CD4-positive, alpha-beta T cell treated with Interleukin-10 for 1 hour (primary cell): ENCODE data around the gene CD160.
"Not testable (repeated sequence)": the region's sequence is repeated elsewhere in the genome, so short reads cannot be mapped to it uniquely, and the experiment has no call there.

Source experiments
- DNase-seq: peaks from one replicate; pipeline ENCODE4 v3.0.0-alpha.2; 2020

CD160 gene

GRCh38 chr1:145710291-145711027, 8.8 kb upstream of the CD160 start:
- no peak for DNase-seq

DNA sequence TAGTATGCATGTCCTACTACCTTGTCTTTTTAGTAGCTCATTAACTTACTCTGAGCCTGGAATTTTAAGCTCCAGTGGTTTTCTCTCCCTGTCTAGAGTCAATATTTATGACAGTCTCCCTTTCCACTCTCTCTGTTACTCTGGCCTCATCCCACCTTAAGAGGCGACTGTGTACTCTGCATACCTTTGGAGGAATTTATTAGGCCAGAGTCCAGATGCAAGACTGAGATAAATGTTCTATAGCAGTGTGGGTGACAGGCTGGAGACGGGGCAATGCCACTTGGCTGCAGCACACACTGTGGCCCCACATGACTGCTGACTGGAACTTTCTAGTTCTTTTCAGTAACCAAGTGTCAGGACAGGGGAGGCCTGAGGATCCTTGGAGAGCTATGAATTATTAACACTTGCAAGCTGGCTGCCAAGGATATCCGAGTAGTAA, 8.1 kb upstream of the CD160 start:
- DNase-seq: no peak

DNA sequence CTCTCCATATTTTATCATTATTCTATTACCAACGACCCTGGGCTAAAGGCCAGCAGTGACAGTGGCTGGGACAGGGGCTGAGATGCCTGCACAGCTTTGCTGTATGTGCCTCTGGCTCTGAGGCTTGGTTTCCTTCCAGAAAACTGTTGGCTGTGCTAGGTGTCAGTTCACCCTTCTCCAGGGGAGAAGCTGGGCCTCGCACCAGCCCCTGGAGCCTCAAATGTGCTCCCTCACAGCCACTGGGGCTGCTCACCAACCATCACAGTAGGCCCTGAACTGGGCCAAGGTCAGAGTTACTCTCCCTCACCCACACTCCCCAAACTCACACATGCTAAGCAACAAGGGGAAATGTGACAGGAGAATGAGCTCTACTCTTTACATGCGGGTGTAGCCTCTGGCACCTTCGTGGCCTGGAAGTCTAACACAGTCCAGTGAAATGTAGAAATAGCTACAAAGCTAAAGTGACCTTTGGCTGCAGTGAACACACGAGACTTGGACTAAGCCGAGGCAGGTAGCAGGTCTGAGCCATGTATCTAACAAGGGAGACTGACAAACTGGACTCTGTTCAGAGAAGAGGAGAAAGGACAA, 4.7 kb upstream of the CD160 start:
- DNase-seq: no peak

GRCh38 chr1:145716641-145717345, 2.5 kb upstream of the CD160 start:
- DNase-seq: no peak

DNA sequence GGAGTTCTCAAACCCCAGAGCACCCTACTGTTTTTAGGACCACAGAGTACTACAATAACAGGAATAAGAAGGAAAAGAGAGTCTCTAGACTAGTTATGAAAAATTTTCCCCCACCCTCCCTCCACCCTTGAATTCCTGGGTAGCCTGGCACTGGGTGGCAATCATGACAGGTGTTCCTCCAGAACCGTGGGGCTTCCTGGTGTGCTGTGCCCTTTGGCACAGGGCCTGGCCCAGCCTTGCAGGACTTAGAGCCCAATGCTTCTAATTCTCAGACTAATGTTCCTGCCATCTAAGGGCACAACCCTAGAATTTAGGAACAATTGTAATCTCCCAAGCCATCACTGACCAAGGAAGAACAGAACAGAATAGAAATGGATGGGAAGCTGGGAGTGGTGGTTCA, 1.5 kb upstream of the CD160 start:
- DNase-seq: no peak

DNA sequence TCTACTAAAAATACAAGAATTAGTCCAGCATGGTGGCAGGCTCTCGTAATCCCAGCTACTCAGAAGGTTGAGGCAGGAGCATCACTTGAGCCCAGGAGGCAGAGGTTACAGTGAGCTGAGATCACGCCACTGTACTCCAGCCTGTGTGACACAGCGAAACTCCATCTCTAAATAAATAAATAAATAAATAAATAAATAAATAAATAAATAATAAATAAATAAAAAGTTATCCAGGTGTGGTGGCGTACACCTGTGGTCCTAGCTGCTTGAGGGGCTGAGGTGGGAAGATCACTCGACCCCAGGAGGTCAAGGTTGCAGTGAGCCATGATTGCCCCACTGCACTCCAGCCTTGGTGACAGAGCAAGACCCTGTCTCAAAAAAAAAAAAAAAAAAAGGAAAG, 834 bp upstream of the CD160 start:
- not testable (repeated sequence) for DNase-seq

- DNase-seq: no peak
Measured at GRCh38 chr1:145720556-145720877, 1.2 kb downstream of the CD160 start.

DNA sequence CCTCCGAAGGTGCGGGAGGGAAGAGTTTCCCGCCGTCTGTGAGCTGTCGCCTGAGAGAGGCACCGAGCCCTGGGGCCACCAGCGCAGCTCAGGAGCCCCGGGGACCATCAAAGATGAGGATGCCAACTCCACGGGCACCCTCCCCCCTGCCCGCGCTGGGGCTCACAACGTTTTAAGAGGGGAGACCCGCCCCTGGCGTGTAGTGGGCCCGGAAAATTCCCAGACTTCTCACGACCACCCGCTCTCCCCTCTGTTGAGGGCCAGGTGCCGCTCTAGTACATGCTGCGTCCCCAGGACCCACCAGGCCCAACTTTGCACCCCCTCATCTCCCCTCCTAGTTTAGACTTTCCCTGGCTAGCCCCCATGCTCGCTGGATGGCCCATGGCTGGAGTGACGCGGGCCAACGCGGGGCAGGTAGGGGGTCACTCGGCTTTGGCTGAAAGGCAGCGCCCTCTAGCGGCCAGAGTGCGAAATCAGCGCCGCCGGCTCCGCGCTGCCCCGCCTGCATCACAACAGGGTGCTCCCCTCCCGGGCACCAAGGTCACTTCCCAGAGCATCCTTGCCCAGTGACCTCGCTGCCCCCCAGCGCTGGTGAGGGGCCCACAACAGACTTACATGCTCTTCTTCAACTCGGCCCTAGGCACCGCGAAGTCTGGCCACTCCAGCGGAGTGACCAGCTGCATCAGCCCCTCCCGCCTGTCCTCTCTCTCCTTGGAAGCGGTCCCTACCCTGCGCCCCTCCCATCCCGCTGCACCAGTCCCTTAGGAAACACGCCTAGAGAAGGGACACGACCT, 1.8 kb downstream of the CD160 start:
- peak; percentile 72 for DNase-seq

DNA sequence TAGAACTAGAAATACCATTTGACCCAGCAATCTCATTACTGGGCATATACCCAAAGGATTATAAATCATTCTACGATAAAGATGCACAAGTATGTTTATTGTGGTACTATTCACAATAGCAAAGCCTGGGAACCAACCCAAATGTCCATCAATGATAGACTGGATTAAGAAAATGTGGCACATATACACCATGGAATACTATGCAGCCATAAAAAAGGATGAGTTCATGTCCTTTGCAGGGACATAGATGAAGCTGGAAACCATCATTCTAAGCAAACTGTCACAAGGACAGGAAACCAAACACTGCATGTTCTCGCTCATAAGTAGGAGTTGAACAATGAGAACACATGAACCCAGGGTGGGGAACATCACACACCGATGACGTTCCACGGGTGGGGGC, 6.9 kb downstream of the CD160 start:
- not testable (repeated sequence) for DNase-seq

GRCh38 chr1:145729196-145729595, 9.9 kb downstream of the CD160 start:
- no peak for DNase-seq

DNA sequence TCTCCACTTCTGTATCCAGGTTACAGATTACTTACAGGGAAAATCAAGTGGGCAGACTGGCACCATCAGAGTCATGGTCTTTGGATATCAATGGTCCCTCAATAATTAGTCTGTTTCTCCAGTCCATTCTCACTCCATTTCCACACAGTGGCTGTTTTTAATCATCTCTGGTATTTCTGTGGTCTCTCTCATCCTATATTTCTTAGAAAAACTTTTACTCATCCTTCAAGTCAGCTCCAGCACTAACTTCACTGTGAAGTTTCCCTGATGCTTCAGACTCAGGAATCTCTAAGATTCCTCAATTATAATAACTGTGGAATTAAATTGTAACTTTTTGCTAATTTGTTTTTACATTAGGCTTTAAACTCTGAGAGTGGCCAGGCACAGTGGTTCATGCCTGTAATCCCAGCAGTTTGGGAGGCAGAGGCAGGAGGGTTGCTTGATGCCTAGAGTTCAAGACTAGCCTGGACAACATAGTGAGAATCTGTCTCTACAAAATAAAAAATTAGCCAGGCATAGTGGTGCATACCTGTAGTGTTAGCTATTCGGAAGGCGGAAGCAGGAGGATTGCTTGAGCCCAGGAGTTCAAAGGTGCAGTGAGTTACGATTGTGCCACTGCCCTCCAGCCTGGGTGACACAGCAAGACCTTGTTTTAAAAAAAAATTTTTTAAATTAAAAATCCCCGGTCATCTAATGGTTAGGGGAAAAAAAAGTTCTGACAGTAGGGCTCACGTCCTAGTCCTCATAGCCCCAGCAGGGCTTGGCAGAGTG, 10.6 kb downstream of the CD160 start:
- DNase-seq: no peak

- no peak for DNase-seq
Measured at GRCh38 chr1:145730467-145730866, 11.2 kb downstream of the CD160 start.

- DNase-seq: no peak
Measured at GRCh38 chr1:145730900-145731299, 11.6 kb downstream of the CD160 start.

DNA sequence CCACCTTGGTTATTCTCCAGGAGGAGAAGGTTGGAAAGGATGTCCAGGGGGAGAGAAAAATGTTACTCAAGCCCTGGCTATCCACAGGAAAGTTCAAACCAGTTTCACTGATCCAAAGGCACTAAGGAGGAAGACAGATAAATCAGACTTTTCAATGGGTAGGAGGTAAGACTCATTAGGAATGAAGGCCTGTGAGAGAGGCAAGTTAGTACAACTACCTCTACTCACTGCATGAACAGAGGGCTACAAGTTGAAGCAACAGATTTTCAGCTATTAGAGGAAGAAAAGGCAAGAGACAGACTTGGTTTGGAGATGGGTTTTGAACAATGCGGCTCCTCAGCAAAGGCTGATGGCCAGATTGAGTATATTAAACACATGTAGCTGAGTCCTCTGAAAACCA, 16.9 kb downstream of the CD160 start:
- DNase-seq: no peak

- DNase-seq: no peak
Measured at GRCh38 chr1:145740269-145740668, 21.0 kb downstream of the CD160 start.

- no peak for DNase-seq
Measured at GRCh38 chr1:145747398-145748247, 28.3 kb downstream of the CD160 start.

GRCh38 chr1:145750426-145750825, 31.1 kb downstream of the CD160 start:
- DNase-seq: no peak

GRCh38 chr1:145751491-145752037, 32.3 kb downstream of the CD160 start:
- no peak for DNase-seq

DNA sequence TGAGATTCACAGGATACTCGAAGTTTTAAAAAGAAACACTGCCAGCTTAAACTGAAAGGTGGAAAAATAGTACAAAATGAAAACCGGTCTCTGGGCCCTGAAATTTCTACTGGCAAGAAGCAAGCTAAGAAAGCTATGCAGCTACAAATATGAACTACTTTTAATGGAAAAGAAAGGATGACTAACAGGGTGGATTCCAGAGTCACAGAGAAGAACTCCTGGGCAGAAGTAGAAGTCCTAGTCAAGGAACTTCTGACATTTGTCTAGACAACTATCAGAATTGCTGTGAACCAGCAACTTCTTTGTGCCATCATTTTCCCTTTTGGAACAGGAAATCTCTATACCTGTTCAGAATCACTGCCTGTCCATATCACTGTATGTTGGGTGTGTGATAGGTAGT, 38.1 kb downstream of the CD160 start:
- no peak for DNase-seq

DNA sequence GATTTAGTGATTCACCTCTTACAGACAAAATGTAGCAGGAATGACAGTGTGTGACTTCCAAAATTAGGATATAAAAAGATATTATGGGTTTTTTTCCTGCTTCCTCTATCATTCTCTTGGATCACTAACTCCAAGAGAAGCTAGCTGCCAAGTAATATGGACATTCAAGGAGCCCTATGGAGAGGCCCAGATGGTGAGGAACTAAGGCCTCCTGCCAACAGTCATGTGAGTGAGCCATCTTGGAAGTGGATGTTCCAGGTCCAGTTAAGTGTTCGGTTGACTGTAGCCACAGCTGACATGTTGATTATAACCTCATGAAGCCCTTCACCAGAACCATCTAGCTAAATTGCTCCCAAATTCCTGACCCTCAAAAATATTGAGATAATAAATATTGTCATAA, 38.8 kb downstream of the CD160 start:
- no peak for DNase-seq

GRCh38 chr1:145758575-145758974, 39.3 kb downstream of the CD160 start:
- no peak for DNase-seq
